Heart left ventricle (tissue), 16 donors: Measurements from ENCODE around the gene DHDDS. TPM values are rescaled to one million over a fixed set of nuclear protein-coding genes. Genes with fewer than 3 reads are reported as not detected.

Experiments
- ATAC-seq, 4 donors: fragments of 200-7000 bp; cut with Tn5 transposase; one replicate each; pipeline ENCODE4 v1.9.1; 2020 to 2022; ENCODE audit warnings: moderate library complexity in 4 of 4, mild to moderate bottlenecking in 3 of 4, moderate number of reproducible peaks in 1 of 4
- DNase-seq, 5 donors: peaks; one replicate each; pipeline ENCODE4 v3.0.0-alpha.2; 2020
- H3K27ac ChIP-seq, 12 donors: fragments of 200-600 bp; sonication (generic) in 4 of 12; one replicate each; pipeline versions ENCODE4 v1.5.0 to v1.8.0; 2016 to 2022; ENCODE audit warnings: mild to moderate bottlenecking in 2 of 12
- H3K27me3 ChIP-seq, 9 donors: fragments of 200-600 bp; sonication (generic) in 2 of 9; one replicate each; pipeline versions ENCODE4 v1.5.1 to v1.8.0; 2016 to 2022; ENCODE audit warnings: mild to moderate bottlenecking in 3 of 9
- H3K36me3 ChIP-seq, 9 donors: fragments of 200-600 bp; sonication (generic) in 2 of 9; one replicate each; pipeline versions ENCODE4 v1.5.0 to v1.8.0; 2018 to 2022; ENCODE audit warnings: mild to moderate bottlenecking in 2 of 9
- H3K4me1 ChIP-seq, 12 donors: fragments of 200-600 bp; sonication (generic) in 4 of 12; one replicate each; pipeline versions ENCODE4 v1.5.0 to v1.8.0; 2016 to 2022; ENCODE audit warnings: mild to moderate bottlenecking in 3 of 12
- H3K4me3 ChIP-seq, 12 donors: fragments of 200-600 bp; sonication (generic) in 4 of 12; one replicate each; pipeline versions ENCODE4 v1.5.0 to v1.8.0; 2017 to 2022; ENCODE audit warnings: mild to moderate bottlenecking in 9 of 12, moderate library complexity in 4 of 12
- H3K9me3 ChIP-seq, 12 donors: fragments of 200-600 bp; sonication (generic) in 4 of 12; one replicate each; pipeline versions ENCODE4 v1.5.0 to v1.8.0; 2016 to 2022; ENCODE audit warnings: mild to moderate bottlenecking in 1 of 12
- POLR2A ChIP-seq, 2 donors: fragments of 450-650 bp; IDR thresholded peaks; one replicate each; pipeline ENCODE4 v1.6.1; 2017; ENCODE audit warnings: antibody characterized with exemption in 2 of 2, mild to moderate bottlenecking in 2 of 2, moderate library complexity in 2 of 2
- WGBS, 4 donors: extraction: QIAGEN DNeasy Blood & Tissue Kit in 2 of 4; methylation state at CpG; one replicate each; pipeline versions ENCODE4 v1.1.5 to v1.1.7; 2013 to 2018; 5-methylcytosine and 5-hydroxymethylcytosine counted together
- intact Hi-C, 10 donors: fragments of 100-400 bp; cut with DNase I; formaldehyde crosslinking; loops; one replicate each; pipeline versions ENCODE4 v1.11.1 to v1.14.2; 2022
- polyA plus RNA-seq, 2 donors: library from polyadenylated mRNA; stranded (reverse); fragments of 200-250 nt; gene quantifications; one replicate each; pipeline ENCODE4 v1.2.3, GENCODE V29; 2013
- total RNA-seq, 9 donors: library from RNA; depleted of rRNA in 2 of 9; stranded (reverse); fragments of >200 nt in 2 of 9; fragmentation: NEBNext Ultra II Directional in 3 of 9; extraction: Animal tissue kit (Norgen Biotek cat#: 25700) in 3 of 9; gene quantifications; one replicate each; pipeline versions ENCODE4 v1.1.0 to v1.2.4, GENCODE V29; 2016 to 2023
- TF ChIP-seq, protein P1 (sequence below), 12 donors: fragments of 200-600 bp; sonication (generic) in 4 of 12; IDR thresholded peaks; one replicate each; pipeline versions ENCODE4 v1.5.0 to v1.8.0; 2018 to 2022; ENCODE audit warnings: antibody characterized with exemption in 12 of 12, mild to moderate bottlenecking in 5 of 12
- donor health status: ischemic (EF 13 %, LVEDD 7.1; RV severe dilation, severe dysfunction).
- donor health status: healthy with polysubstance abuse.
- donor health status: DM: no; HTN: yes; CAD: no.
- donor health status: DM: no; HTN: no; CAD: no.
- donor health status: ischemic (EF 25% LVEDD 6.9; RV normal size, moderate dysfunction).
- donor health status: ischemic (EF 25% LVEDD 5.7; RV mildly dilated, moderate dysfunction).
- donor health status: healthy.
- donor health status: DM: yes; HTN: yes; CAD: no.
- donor health status: ischemic (EF 35%, LVEDD 5.7; RV mildly dilated, moderate dysfunction).
- donor health status: nonischemic (EF 11% LVEDD 7.7; RV severe dilation, severe dysfunction).
- donor health status: DM: yes; HTN: yes; CAD: no.
- donor health status: PGD.
- donor health status: ischemic (EF 29% LVEDD 5.4; RV normal size, mild dysfunction).
- donor health status: nonischemic (EF 23%, LVEDD 6.1; RV moderate dilation, normal function).

DHDDS gene
- total and polyA plus RNA-seq, 11 donors: 14.1 to 45.0 (median 29.9) TPM

DNA sequence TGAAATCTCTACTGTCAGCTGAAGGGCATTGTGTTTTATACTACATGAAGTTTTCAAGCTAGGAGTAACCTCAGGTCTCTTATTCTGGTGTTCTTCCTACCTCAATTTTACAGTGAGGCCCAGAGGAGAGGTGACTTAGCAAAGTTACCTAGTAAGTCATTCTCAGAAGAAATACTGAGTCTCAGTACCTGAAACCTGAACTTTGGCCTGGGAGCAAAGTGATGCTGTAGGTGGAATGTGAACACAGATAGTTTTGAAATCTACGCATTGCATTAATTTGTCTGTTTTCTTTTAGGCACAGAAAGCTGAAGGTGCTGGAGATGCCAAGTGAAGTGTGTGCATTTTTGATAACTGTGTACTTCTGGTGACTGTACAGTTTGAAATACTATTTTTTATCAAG lies 42.7 kb downstream of the DHDDS start:
- 92 to 98% (median 97%) methylated on average over 1 of the region's 1 CpG for WGBS, 4 donors

DNA sequence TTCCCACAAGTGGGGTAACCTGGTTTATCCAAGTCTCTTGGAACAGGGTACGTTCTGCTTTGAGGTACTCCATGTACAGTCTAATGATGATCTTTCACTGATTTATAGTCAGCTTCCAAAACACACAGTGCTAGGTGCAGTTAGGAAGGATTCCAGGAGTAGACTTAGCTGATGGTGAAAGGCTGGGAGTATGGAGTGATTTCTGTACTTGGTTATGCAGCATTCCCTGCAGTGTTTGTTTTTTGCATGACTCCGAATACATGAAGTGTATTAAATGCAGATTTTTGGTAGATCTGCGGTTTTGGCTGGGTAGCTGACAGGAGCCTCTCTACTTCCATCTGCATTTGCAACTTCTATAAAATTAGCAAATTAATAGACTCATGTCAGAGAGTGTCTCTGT lies 43.9 kb downstream of the DHDDS start:
- Histone ChIP-seq H3K36me3 (peaks cover 0 to 66% (median 57%) of the 10 kb centered on the region in 9 donors), H3K27ac (no peak overlapping the region), H3K27me3 (no peaks in the 10 kb centered on the region), H3K4me1 (peaks cover 0 to 27% (median 23%) of the 10 kb centered on the region in 12 donors), H3K4me3 (no peak overlapping the region), H3K9me3 (no peaks in the 10 kb centered on the region)
- 87 to 95% (median 91%) methylated on average over 3 of the region's 3 CpGs for WGBS, 4 donors
- ATAC-seq: no peak
- no peak for DNase-seq
- intact Hi-C loops: no loop called here
- TF ChIP-seq, protein P1, sequence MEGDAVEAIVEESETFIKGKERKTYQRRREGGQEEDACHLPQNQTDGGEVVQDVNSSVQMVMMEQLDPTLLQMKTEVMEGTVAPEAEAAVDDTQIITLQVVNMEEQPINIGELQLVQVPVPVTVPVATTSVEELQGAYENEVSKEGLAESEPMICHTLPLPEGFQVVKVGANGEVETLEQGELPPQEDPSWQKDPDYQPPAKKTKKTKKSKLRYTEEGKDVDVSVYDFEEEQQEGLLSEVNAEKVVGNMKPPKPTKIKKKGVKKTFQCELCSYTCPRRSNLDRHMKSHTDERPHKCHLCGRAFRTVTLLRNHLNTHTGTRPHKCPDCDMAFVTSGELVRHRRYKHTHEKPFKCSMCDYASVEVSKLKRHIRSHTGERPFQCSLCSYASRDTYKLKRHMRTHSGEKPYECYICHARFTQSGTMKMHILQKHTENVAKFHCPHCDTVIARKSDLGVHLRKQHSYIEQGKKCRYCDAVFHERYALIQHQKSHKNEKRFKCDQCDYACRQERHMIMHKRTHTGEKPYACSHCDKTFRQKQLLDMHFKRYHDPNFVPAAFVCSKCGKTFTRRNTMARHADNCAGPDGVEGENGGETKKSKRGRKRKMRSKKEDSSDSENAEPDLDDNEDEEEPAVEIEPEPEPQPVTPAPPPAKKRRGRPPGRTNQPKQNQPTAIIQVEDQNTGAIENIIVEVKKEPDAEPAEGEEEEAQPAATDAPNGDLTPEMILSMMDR (IDR thresholded peaks at IDR 0.05): no peak

More for the DNA sequence above, 42.7 kb downstream of the DHDDS start:
- no peaks in the 10 kb centered on the region for H3K9me3 ChIP-seq
- DNase-seq (no peak), ATAC-seq (no peak)
- H3K27me3 ChIP-seq: no peaks in the 10 kb centered on the region
- H3K4me3 ChIP-seq: no peak overlapping the region
- intact Hi-C loops: loop anchor here in 1 of 10 donors (5.0 kb wide), 1 partner anchor 43 kb away; the partner anchor contains the start of gene DHDDS
- peaks cover 0 to 38% (median 31%) of the 10 kb centered on the region in 12 donors for H3K4me1 ChIP-seq
- peaks cover 0 to 59% (median 54%) of the 10 kb centered on the region in 9 donors for H3K36me3 ChIP-seq
- H3K27ac ChIP-seq: no peak overlapping the region
- TF ChIP-seq, protein P1 (IDR thresholded peaks at IDR 0.05): no peak
- TF ChIP-seq POLR2A (IDR thresholded peaks at IDR 0.05): no peak

DNA sequence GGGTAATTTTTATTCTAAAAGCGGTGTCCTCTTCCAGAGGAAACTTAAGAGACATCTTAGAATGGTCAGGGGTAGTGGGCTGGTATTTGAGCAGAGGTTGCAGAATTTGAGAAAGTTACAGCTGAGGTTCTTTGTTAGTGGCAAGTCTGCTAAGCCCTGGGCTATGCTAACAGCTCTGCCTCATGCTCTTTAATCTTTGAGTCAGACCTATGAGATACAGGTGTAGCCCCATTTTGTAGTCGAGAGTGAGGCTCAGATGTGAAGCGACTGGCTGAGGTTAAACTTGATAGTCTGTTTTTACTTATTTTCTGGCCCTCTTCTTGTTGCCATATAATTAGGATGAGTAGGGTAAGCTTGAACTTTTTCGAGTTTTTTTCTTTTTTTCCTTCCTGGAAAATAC lies 44.8 kb downstream of the DHDDS start:
- ATAC-seq: no peak

DNA sequence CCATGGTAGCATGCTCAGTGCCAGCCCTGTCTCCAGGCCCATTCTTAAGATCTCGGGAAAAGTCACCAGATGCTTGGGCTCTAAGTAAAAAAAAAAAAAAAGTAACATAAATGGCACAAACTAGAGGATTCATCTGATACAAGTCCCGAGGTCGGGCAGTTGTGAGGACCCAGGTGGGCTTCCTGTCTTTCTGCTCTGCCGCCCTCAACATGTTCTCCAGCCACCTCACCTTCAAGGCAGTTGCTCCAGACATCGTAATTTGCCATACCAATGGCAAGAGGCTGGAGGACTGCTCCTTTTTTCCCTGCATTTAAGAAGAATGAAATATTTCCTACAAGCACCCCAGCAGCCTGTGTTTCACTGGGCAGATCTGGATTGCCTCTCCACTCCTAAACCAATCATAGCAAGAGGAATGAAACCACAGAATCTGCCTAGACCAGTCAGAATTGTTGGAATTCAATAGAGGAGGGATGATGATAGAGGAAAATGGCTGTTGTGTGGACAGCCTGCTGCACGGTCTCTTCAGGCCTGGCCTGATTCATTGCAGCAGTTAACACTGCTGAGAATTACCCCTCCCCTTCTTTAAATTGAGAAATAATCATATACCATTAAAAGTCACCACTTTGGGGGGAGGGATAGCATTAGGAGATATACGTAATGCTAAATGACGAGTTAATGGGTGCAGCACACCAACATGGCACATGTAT lies 45.5 kb downstream of the DHDDS start:
- intact Hi-C loops: no loop called here
- ATAC-seq (no peak), DNase-seq (no peak)
- Histone ChIP-seq H3K27me3 (no peaks in the 10 kb centered on the region), H3K9me3 (no peaks in the 10 kb centered on the region), H3K4me3 (no peak overlapping the region), H3K4me1 (peaks cover 0 to 17% (median 12%) of the 10 kb centered on the region in 12 donors), H3K27ac (no peak overlapping the region), H3K36me3 (peaks cover 0 to 66% (median 57%) of the 10 kb centered on the region in 9 donors)
- TF ChIP-seq, protein P1 (IDR thresholded peaks at IDR 0.05): no peak
- no peak for TF ChIP-seq POLR2A (IDR thresholded peaks at IDR 0.05)
- 73 to 86% (median 82%) methylated on average over 8 of the region's 8 CpGs for WGBS, 4 donors

More for the DNA sequence above, 44.8 kb downstream of the DHDDS start:
- peaks cover 0 to 66% (median 57%) of the 10 kb centered on the region in 9 donors for H3K36me3 ChIP-seq
- H3K9me3 ChIP-seq: no peaks in the 10 kb centered on the region
- H3K4me3 ChIP-seq: no peak overlapping the region
- intact Hi-C loops: no loop called here
- WGBS, 4 donors: 86 to 93% (median 88%) methylated on average over 4 of the region's 4 CpGs
- H3K27me3 ChIP-seq: no peaks in the 10 kb centered on the region
- no peak for DNase-seq
- no peak overlapping the region for H3K27ac ChIP-seq
- no peak for TF ChIP-seq POLR2A (IDR thresholded peaks at IDR 0.05)
- TF ChIP-seq, protein P1 (IDR thresholded peaks at IDR 0.05): no peak
- H3K4me1 ChIP-seq: peaks cover 0 to 18% (median 13%) of the 10 kb centered on the region in 12 donors
